ENCODE results near the gene PDCD4. TPM values are rescaled to one million over a fixed set of nuclear protein-coding genes. Genes with fewer than 3 reads are reported as not detected.

Gene PDCD4
- total and polyA plus RNA-seq, 2 of the 4 experiments (the other 2 are of a cell fraction): 10.9 to 49.7 TPM

DNA sequence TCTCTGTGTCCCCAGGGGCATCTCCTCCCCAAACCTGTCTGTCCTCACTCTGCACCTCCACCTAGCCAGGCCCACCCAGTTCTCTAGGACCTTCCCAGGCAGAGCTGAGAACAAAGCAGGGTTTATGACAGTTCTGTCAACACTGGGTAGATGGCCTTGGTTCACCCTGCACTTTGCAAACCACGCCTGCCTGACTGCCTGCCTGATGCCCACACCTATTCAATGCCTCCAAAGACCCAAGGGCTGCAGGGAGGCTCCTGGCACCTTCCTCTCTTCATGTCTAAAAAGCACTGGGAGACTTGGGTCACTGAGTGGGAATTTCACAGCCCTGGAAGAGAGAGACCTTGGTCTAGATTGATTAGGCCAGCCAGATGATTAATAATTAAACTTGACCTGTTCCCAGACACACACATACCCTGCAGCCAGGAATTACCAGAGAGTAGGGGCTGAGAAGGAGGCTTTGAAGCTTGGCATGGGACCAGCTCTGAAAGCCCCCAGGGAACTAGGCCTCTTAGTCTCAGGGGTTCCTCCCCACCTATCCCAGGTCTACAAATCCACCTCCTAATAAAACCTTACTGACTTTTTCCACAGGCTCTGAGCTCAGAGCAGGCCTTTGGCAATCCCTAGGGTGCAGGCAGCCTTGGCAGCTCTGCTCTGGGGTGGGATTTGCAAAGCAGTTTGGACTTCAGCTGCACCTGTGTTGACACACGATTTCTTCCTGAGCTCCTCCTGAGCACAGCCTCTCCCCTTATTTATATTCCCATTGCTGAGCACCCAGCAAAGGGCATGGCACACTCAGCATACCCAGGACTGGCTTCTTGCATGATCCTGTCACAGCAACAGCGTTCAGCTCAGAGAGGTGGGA lies 25.7 kb upstream of the PDCD4 start (continued):
- no peak for TF ChIP-seq CHD1 (IDR thresholded peaks at IDR 0.05; ENCODE audit: low read depth, low read length)

DNA sequence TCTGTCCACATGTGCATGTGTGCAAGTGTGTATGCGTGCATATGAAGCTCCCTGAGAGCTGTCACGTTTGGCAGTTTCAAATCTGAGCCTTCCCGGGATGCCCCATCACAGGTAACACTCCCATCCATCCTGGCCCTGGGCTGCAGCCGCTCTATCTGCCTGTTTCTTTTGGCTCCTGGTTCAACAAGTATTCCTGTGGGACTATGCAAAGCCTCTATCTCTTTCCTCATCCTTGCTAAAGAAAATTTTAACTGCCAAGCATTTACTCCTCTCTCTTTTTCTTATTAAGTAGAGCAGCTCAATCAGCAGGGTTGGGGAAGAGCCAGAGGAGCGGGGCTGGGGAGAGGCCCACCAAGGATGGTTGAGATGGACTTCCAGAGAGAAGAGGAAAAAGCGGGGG lies 24.4 kb upstream of the PDCD4 start:
- Histone ChIP-seq H3K4ac (ENCODE audit: low read depth, low read length) (no peak overlapping the region), H2BK15ac (ENCODE audit: low read depth, low read length) (no peak overlapping the region), H3K36me3 (ENCODE audit: control insufficient read depth, insufficient read depth, low read length) (no peaks in the 10 kb centered on the region), H3K4me2 (ENCODE audit: low read depth, low read length) (no peak overlapping the region), H3K9ac (ENCODE audit: low read depth, low read length) (no peak overlapping the region), H2BK120ac (ENCODE audit: low read depth, low read length) (no peak overlapping the region), H3K27me3 (ENCODE audit: control insufficient read depth, insufficient read depth, low read length) (peaks cover 28% of the 10 kb centered on the region), H4K91ac (ENCODE audit: insufficient read depth, low read depth, low read length) (no peak overlapping the region), H2BK5ac (ENCODE audit: low read depth, low read length, poor library complexity, severe bottlenecking) (no peak overlapping the region), H3K4me3 (ENCODE audit: insufficient read depth, low read depth, low read length) (no peak overlapping the region), H3K23ac (ENCODE audit: low read depth, low read length) (no peak overlapping the region), H3K4me1 (ENCODE audit: control insufficient read depth, insufficient read depth, low read length) (no peaks in the 10 kb centered on the region), H3K27ac (ENCODE audit: insufficient read depth, low read length) (no peak overlapping the region), H2AK9ac (replicated peaks; ENCODE audit: low read depth, low read length, poor library complexity) (no peak overlapping the region), H3K14ac (replicated peaks; ENCODE audit: low read depth, low read length) (no peak overlapping the region), H3K18ac (ENCODE audit: low read depth, low read length) (no peak overlapping the region), H2BK20ac (ENCODE audit: low read depth, low read length) (no peak overlapping the region), H3K9me1 (ENCODE audit: insufficient read depth, low read length) (no peaks in the 10 kb centered on the region), H3K56ac (ENCODE audit: extremely low read depth, insufficient read depth, low read length) (no peak overlapping the region), H4K20me1 (ENCODE audit: insufficient read depth, low read length) (no peaks in the 10 kb centered on the region), H4K5ac (ENCODE audit: low read depth, low read length) (no peak overlapping the region), H2AK5ac (ENCODE audit: low read depth, low read length) (no peak overlapping the region), H2AFZ (replicated peaks; ENCODE audit: low read length, poor library complexity) (no peak overlapping the region), H3K9me3 (ENCODE audit: control insufficient read depth, insufficient read depth, low read length) (no peaks in the 10 kb centered on the region), H4K8ac (ENCODE audit: low read depth in 2 of 2, low read length in 2 of 2) (no peak overlapping the region), H3K79me1 (ENCODE audit: low read depth in 1 of 2, low read length in 2 of 2) (no peaks in the 10 kb centered on the region)
- 100% methylated on average over 1 of the region's 6 CpGs; no CpG with 5 or more reads in 1 of the 2 experiments for WGBS, 2 experiments (ENCODE audit: extremely low coverage in 2 of 2, insufficient read length in 1 of 2)
- POLR2A ChIA-PET (ENCODE audit: unreplicated experiment): no interaction called here
- dilution Hi-C loops (cut with HindIII; ENCODE audit: low sequenced_read_pairs, unreplicated experiment): no loop called here
- DNase-seq: no peak
- CTCF ChIA-PET: interaction anchor here (0.8 kb wide), 1 partner anchor 11 kb away, joined by 3 read pairs; no protein-coding TSS in a partner anchor
- BruUV-seq (replicated peaks): no TSS peak
- ATAC-seq (ENCODE audit: low read depth): no peak
- in situ Hi-C loops (cut with MboI; ENCODE audit: low sequenced_read_pairs): no loop called here
- intact Hi-C loops (cut with micrococcal nuclease): no loop called here
- TF ChIP-seq NFE2L2 (IDR thresholded peaks at IDR 0.05; ENCODE audit: low read depth, low read length) (no peak), RCOR1 (IDR thresholded peaks at IDR 0.05; ENCODE audit: insufficient replicate concordance, low read length) (no peak), CHD1 (IDR thresholded peaks at IDR 0.05; ENCODE audit: low read depth, low read length) (no peak), RAD21 (IDR thresholded peaks at IDR 0.05; ENCODE audit: low read length) (no peak), CEBPB (IDR thresholded peaks at IDR 0.05; ENCODE audit: low read depth, low read length) (no peak), FOS (IDR thresholded peaks at IDR 0.05; ENCODE audit: low read depth, low read length) (no peak), MAFK (IDR thresholded peaks at IDR 0.05; ENCODE audit: low read depth, low read length) (no peak), POLR2A (IDR thresholded peaks at IDR 0.05; ENCODE audit: low read depth, low read length) (no peak), SMC3 (IDR thresholded peaks at IDR 0.05; ENCODE audit: low read depth, low read length) (no peak), RFX5 (IDR thresholded peaks at IDR 0.05; ENCODE audit: low read depth, low read length) (no peak), MXI1 (IDR thresholded peaks at IDR 0.05; ENCODE audit: borderline replicate concordance, low read depth, low read length) (no peak), MAZ (IDR thresholded peaks at IDR 0.05; ENCODE audit: borderline replicate concordance, low read depth, low read length) (no peak), BHLHE40 (IDR thresholded peaks at IDR 0.05; ENCODE audit: low read depth, low read length) (no peak)
- TF ChIP-seq, protein P1, sequence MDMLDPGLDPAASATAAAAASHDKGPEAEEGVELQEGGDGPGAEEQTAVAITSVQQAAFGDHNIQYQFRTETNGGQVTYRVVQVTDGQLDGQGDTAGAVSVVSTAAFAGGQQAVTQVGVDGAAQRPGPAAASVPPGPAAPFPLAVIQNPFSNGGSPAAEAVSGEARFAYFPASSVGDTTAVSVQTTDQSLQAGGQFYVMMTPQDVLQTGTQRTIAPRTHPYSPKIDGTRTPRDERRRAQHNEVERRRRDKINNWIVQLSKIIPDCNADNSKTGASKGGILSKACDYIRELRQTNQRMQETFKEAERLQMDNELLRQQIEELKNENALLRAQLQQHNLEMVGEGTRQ (IDR thresholded peaks at IDR 0.05; ENCODE audit: low read depth, low read length): no peak
- TF ChIP-seq, protein P2, sequence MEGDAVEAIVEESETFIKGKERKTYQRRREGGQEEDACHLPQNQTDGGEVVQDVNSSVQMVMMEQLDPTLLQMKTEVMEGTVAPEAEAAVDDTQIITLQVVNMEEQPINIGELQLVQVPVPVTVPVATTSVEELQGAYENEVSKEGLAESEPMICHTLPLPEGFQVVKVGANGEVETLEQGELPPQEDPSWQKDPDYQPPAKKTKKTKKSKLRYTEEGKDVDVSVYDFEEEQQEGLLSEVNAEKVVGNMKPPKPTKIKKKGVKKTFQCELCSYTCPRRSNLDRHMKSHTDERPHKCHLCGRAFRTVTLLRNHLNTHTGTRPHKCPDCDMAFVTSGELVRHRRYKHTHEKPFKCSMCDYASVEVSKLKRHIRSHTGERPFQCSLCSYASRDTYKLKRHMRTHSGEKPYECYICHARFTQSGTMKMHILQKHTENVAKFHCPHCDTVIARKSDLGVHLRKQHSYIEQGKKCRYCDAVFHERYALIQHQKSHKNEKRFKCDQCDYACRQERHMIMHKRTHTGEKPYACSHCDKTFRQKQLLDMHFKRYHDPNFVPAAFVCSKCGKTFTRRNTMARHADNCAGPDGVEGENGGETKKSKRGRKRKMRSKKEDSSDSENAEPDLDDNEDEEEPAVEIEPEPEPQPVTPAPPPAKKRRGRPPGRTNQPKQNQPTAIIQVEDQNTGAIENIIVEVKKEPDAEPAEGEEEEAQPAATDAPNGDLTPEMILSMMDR (conservative IDR thresholded peaks at IDR 0.05; ENCODE audit: low read depth, low read length): no peak

All from IMR-90 (cell line).